ENCODE results near the gene NTSR1. TPM values are rescaled to one million over a fixed set of nuclear protein-coding genes. Genes with fewer than 3 reads are reported as not detected.

The NTSR1 gene
- total RNA-seq, 1 experiment from 2014 or later: 44.1 TPM

DNA sequence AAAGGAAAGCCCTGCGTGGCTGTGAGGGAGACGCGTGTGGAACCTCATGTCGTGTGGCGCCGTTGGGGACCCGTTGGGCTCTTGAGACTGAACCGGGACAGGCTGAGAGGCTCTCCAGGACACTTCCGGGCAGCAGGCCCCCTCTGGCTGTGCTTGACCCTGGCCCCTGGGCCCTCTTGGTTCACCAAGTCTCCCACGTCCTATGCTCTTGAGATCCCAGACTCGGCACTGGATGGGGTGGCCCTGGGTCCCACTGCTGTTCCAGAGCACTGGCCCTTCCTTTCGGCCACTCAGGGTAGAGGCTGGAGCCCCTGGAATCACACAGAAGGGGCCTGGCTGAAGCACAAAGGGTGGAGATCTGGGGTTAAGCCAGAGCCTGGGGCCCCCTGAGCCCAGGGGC, 30.4 kb downstream of the NTSR1 start:
- ChIA-PET CTCF (no interaction called here), POLR2A (no interaction called here)
- no peaks in the 10 kb centered on the region for H3K27me3 ChIP-seq (ENCODE audit: control insufficient read depth, insufficient read depth, low read length)
- TF ChIP-seq POLR2AphosphoS5 (IDR thresholded peaks at IDR 0.05; ENCODE audit: low read depth, low read length): no peak
- TF ChIP-seq, protein P1, sequence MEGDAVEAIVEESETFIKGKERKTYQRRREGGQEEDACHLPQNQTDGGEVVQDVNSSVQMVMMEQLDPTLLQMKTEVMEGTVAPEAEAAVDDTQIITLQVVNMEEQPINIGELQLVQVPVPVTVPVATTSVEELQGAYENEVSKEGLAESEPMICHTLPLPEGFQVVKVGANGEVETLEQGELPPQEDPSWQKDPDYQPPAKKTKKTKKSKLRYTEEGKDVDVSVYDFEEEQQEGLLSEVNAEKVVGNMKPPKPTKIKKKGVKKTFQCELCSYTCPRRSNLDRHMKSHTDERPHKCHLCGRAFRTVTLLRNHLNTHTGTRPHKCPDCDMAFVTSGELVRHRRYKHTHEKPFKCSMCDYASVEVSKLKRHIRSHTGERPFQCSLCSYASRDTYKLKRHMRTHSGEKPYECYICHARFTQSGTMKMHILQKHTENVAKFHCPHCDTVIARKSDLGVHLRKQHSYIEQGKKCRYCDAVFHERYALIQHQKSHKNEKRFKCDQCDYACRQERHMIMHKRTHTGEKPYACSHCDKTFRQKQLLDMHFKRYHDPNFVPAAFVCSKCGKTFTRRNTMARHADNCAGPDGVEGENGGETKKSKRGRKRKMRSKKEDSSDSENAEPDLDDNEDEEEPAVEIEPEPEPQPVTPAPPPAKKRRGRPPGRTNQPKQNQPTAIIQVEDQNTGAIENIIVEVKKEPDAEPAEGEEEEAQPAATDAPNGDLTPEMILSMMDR (IDR thresholded peaks at IDR 0.05): no peak
- TF ChIP-seq TCF7L2 (IDR thresholded peaks at IDR 0.05; ENCODE audit: low read depth, low read length): no peak
- TF ChIP-seq, protein P2, sequence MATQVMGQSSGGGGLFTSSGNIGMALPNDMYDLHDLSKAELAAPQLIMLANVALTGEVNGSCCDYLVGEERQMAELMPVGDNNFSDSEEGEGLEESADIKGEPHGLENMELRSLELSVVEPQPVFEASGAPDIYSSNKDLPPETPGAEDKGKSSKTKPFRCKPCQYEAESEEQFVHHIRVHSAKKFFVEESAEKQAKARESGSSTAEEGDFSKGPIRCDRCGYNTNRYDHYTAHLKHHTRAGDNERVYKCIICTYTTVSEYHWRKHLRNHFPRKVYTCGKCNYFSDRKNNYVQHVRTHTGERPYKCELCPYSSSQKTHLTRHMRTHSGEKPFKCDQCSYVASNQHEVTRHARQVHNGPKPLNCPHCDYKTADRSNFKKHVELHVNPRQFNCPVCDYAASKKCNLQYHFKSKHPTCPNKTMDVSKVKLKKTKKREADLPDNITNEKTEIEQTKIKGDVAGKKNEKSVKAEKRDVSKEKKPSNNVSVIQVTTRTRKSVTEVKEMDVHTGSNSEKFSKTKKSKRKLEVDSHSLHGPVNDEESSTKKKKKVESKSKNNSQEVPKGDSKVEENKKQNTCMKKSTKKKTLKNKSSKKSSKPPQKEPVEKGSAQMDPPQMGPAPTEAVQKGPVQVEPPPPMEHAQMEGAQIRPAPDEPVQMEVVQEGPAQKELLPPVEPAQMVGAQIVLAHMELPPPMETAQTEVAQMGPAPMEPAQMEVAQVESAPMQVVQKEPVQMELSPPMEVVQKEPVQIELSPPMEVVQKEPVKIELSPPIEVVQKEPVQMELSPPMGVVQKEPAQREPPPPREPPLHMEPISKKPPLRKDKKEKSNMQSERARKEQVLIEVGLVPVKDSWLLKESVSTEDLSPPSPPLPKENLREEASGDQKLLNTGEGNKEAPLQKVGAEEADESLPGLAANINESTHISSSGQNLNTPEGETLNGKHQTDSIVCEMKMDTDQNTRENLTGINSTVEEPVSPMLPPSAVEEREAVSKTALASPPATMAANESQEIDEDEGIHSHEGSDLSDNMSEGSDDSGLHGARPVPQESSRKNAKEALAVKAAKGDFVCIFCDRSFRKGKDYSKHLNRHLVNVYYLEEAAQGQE (IDR thresholded peaks at IDR 0.05; ENCODE audit: insufficient read depth in 1 of 2, low read depth in 2 of 2, low read length in 1 of 2): no peak
- TF ChIP-seq SIN3A (IDR thresholded peaks at IDR 0.05; ENCODE audit: borderline replicate concordance, insufficient read depth, low read depth, low read length): no peak
- 0 out of 2 replicates have a peak, but pooled peaks cover 2% of the 10 kb centered on the region for H3K36me3 ChIP-seq (ENCODE audit: control insufficient read depth, insufficient read depth, low read length)
- DNase-seq (ENCODE audit: low read depth, low spot score) (no peak), ATAC-seq (peak; percentile 3; the same call in 1 of the 2 replicates)
- intact Hi-C loops (cut with micrococcal nuclease; ENCODE audit: unreplicated experiment) (no loop called here), in situ Hi-C loops (cut with HindIII; ENCODE audit: low pct_unique_long_range_greater_than_20kb, low sequenced_read_pairs) (no loop called here)
- H3K27ac ChIP-seq (ENCODE audit: low read length): peak overlapping the region; percentile 88
- no peak overlapping the region for H3K4me3 ChIP-seq (ENCODE audit: low read depth in 2 of 2, low read length in 2 of 2)
- no TSS peak for BruUV-seq (replicated peaks)
- H3K9me3 ChIP-seq (ENCODE audit: control insufficient read depth, insufficient read depth, low read depth, low read length): no peaks in the 10 kb centered on the region
- H3K4me1 ChIP-seq (ENCODE audit: control insufficient read depth, insufficient read depth, low read length): peaks cover 74% of the 10 kb centered on the region

DNA sequence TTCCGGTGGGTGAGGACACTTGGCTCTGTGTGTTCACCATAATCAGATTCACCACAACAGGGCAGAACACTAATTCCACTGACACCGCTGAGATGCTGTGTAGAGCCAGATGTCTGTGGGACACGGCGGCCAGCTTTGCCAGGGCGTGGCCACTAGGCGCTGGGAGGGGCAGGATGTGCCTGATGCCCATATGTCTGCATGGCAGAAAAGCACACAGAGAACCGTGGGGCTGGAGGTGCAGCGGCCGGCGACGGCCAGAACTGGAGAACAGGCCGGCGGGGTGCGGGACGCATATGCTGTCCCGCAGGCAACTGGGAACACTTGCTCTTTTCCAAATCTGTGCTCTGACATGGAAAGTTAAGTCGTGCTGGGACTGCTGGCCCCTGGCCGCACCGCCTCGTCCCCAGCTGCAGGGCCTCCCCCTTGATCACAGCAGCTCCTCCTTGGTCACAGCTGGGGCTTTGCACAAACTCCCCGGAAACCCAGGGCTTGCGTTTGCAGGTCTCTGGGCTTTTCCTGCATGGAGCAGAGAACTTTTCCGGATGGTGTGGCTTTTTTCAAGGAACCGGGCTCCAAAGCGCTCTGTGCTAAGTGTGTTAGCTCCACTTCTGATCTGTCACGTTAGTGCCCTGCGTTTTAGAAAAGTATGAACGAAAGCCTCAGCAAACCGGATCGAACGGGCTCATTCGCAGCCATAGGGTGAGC, 31.1 kb downstream of the NTSR1 start:
- TF ChIP-seq POLR2AphosphoS5 (IDR thresholded peaks at IDR 0.05; ENCODE audit: low read depth, low read length) (no peak), SIN3A (IDR thresholded peaks at IDR 0.05; ENCODE audit: borderline replicate concordance, insufficient read depth, low read depth, low read length) (no peak), TCF7L2 (IDR thresholded peaks at IDR 0.05; ENCODE audit: low read depth, low read length) (no peak)
- TF ChIP-seq, protein P1 (IDR thresholded peaks at IDR 0.05): no peak
- TF ChIP-seq, protein P2 (IDR thresholded peaks at IDR 0.05; ENCODE audit: insufficient read depth in 1 of 2, low read depth in 2 of 2, low read length in 1 of 2): no peak
- Histone ChIP-seq H3K9me3 (ENCODE audit: control insufficient read depth, insufficient read depth, low read depth, low read length) (no peaks in the 10 kb centered on the region), H3K27ac (ENCODE audit: low read length) (peak overlapping the region; percentile 88), H3K4me3 (ENCODE audit: low read depth in 2 of 2, low read length in 2 of 2) (peak overlapping the region; percentile 11 to 49; a peak in 3 of 4 replicates), H3K4me1 (ENCODE audit: control insufficient read depth, insufficient read depth, low read length) (peaks cover 67% of the 10 kb centered on the region), H3K36me3 (ENCODE audit: control insufficient read depth, insufficient read depth, low read length) (0 out of 2 replicates have a peak, but pooled peaks cover 2% of the 10 kb centered on the region), H3K27me3 (ENCODE audit: control insufficient read depth, insufficient read depth, low read length) (no peaks in the 10 kb centered on the region)
- intact Hi-C loops (cut with micrococcal nuclease; ENCODE audit: unreplicated experiment): no loop called here
- DNase-seq (ENCODE audit: low read depth, low spot score) (peak; percentile 20), ATAC-seq (peak; percentile 69)
- ChIA-PET CTCF (no interaction called here), POLR2A (interaction anchor here (0.7 kb wide), 1 partner anchor 90 kb away, joined by 4 read pairs; no protein-coding TSS in a partner anchor)
- BruUV-seq (replicated peaks): no TSS peak
- in situ Hi-C loops (cut with HindIII; ENCODE audit: low pct_unique_long_range_greater_than_20kb, low sequenced_read_pairs): no loop called here

Measured in Panc1 (cell line).